Esophagus squamous epithelium (tissue), 5 donors: Measurements from ENCODE around the gene MSRB1. TPM values are rescaled to one million over a fixed set of nuclear protein-coding genes. Genes with fewer than 3 reads are reported as not detected.

Experiments used
- DNase-seq: peaks from one replicate; lab custom pipeline; 2025; lab: John Stamatoyannopoulos, UW
- H3K27ac ChIP-seq, 4 donors: fragments of 200-600 bp; sonication (generic); one replicate each; pipeline ENCODE4 v1.5.1; 2016 to 2019; ENCODE audit warnings: mild to moderate bottlenecking in 1 of 4
- H3K27me3 ChIP-seq, 4 donors: fragments of 200-600 bp; sonication (generic); 1 replicate in 3 of 4; 2 replicates in 1 of 4; pipeline versions ENCODE4 v1.5.1 to v1.6.0; 2017 to 2021; ENCODE audit warnings: antibody characterized with exemption in 1 of 4
- H3K36me3 ChIP-seq, 3 donors: fragments of 200-600 bp; sonication (generic); one replicate each; pipeline ENCODE4 v1.5.1; 2016 to 2019
- H3K4me1 ChIP-seq, 3 donors: fragments of 200-600 bp; sonication (generic); one replicate each; pipeline ENCODE4 v1.5.1; 2017 to 2019
- H3K4me3 ChIP-seq, 4 donors: fragments of 200-600 bp; sonication (generic); 1 replicate in 3 of 4; 2 replicates in 1 of 4; pipeline ENCODE4 v1.5.1; 2016 to 2019; ENCODE audit warnings: mild to moderate bottlenecking in 2 of 4, moderate library complexity in 1 of 4
- H3K9me3 ChIP-seq, 3 donors: fragments of 200-600 bp; sonication (generic); one replicate each; pipeline ENCODE4 v1.5.1; 2016 to 2019
- CTCF ChIP-seq, 6 experiments: fragments of 450-650 bp in 4 of 6; fragments of 200-600 bp in 2 of 6; sonication (generic) in 2 of 6; IDR thresholded peaks; one replicate each; pipeline ENCODE4 v1.5.1; 2016 to 2019; ENCODE audit warnings: antibody characterized with exemption in 6 of 6, mild to moderate bottlenecking in 4 of 6, moderate library complexity in 4 of 6
- POLR2A ChIP-seq, 4 donors: fragments of 450-650 bp; IDR thresholded peaks; one replicate each; pipeline ENCODE4 v1.6.1; 2017; ENCODE audit warnings: antibody characterized with exemption in 4 of 4, mild to moderate bottlenecking in 4 of 4, moderate library complexity in 3 of 4
- WGBS, 2 donors: methylation state at CpG; one replicate each; pipeline ENCODE4 v1.1.5; 2018; 5-methylcytosine and 5-hydroxymethylcytosine counted together
- intact Hi-C: fragments of 100-400 bp; cut with DNase I; formaldehyde crosslinking; loops from one replicate; pipeline ENCODE4 v1.15.0; 2022
- total RNA-seq, 4 donors: library from RNA; depleted of rRNA; stranded (reverse); fragments of >200 nt; gene quantifications; one replicate each; pipeline ENCODE4 v1.1.0, GENCODE V29; 2016
- donor health status: DM: yes; HTN: yes; CAD: no.

Gene MSRB1
- total RNA-seq, 4 donors from 2014 or later, result 20.1 to 36.4 (median 21.0) TPM

- WGBS, 2 donors, result 40 to 41% methylated on average over 6 to 9 of the region's 17 CpGs
- Histone ChIP-seq H3K4me1 (peaks cover 16 to 80% (median 33%) of the 10 kb centered on the region in 3 donors), H3K4me3 (no peak overlapping the region), H3K36me3 (peaks cover 0 to 6% (median 0%) of the 10 kb centered on the region in 3 donors), H3K27ac (peak overlapping the region; percentile 9 to 88 (median 58)), H3K27me3 (peaks cover 0 to 63% (median under 1%) of the 10 kb centered on the region in 4 donors), H3K9me3 (no peaks in the 10 kb centered on the region)
- intact Hi-C loops, result no loop called here
- no peak for DNase-seq
- no peak for TF ChIP-seq CTCF (IDR thresholded peaks at IDR 0.05)
- no peak for TF ChIP-seq POLR2A (IDR thresholded peaks at IDR 0.05)
These were observed 30.8 kb downstream of the MSRB1 start for GRCh38 chr16:1912215-1912543.

GRCh38 chr16:1911467-1912214, 31.4 kb downstream of the MSRB1 start:
- WGBS, 2 donors, result 79 to 96% methylated on average over 6 to 22 of the region's 59 CpGs
- no peak overlapping the region for H3K4me3 ChIP-seq
- intact Hi-C loops, result no loop called here
- no peak for TF ChIP-seq POLR2A (IDR thresholded peaks at IDR 0.05)
- no peak for TF ChIP-seq CTCF (IDR thresholded peaks at IDR 0.05)
- peaks cover 0 to 6% (median 0%) of the 10 kb centered on the region in 3 donors for H3K36me3 ChIP-seq
- peak overlapping the region in 3 of 4 donors; percentile 30 to 88 (median 87) for H3K27ac ChIP-seq
- peaks cover 0 to 63% (median 0%) of the 10 kb centered on the region in 4 donors for H3K27me3 ChIP-seq
- no peaks in the 10 kb centered on the region for H3K9me3 ChIP-seq
- no peak for DNase-seq
- peaks cover 14 to 80% (median 28%) of the 10 kb centered on the region in 3 donors for H3K4me1 ChIP-seq

- H3K36me3 ChIP-seq, result peaks cover 0 to 6% (median 0%) of the 10 kb centered on the region in 3 donors
- TF ChIP-seq CTCF (IDR thresholded peaks at IDR 0.05) (no peak), POLR2A (IDR thresholded peaks at IDR 0.05) (no peak)
- peaks cover 8 to 71% (median 15%) of the 10 kb centered on the region in 3 donors for H3K4me1 ChIP-seq
- peaks cover 0 to 56% (median 0%) of the 10 kb centered on the region in 4 donors for H3K27me3 ChIP-seq
- intact Hi-C loops, result no loop called here
- no peak overlapping the region for H3K4me3 ChIP-seq
- no peak overlapping the region for H3K27ac ChIP-seq
- WGBS, 2 donors, result 90% methylated on average over 6 of the region's 18 CpGs; no CpG with 5 or more reads in 1 of the 2 donors
- DNase-seq, result no peak
- H3K9me3 ChIP-seq, result no peaks in the 10 kb centered on the region
These were observed 33.3 kb downstream of the MSRB1 start for GRCh38 chr16:1909561-1910231.

GRCh38 chr16:1908983-1909382, 34.0 kb downstream of the MSRB1 start:
- Histone ChIP-seq H3K36me3 (peaks cover 0 to 6% (median 0%) of the 10 kb centered on the region in 3 donors), H3K4me1 (peaks cover 5 to 64% (median 12%) of the 10 kb centered on the region in 3 donors), H3K9me3 (no peaks in the 10 kb centered on the region), H3K27me3 (peaks cover 0 to 52% (median 0%) of the 10 kb centered on the region in 4 donors), H3K4me3 (no peak overlapping the region), H3K27ac (no peak overlapping the region)
- no peak for DNase-seq
- intact Hi-C loops, result no loop called here
- TF ChIP-seq CTCF (IDR thresholded peaks at IDR 0.05), result no peak
- no peak for TF ChIP-seq POLR2A (IDR thresholded peaks at IDR 0.05)
- 43 to 51% methylated on average over 4 to 6 of the region's 9 CpGs for WGBS, 2 donors

GRCh38 chr16:1908184-1908583, 34.8 kb downstream of the MSRB1 start:
- peaks cover 0 to 56% (median 6%) of the 10 kb centered on the region in 3 donors for H3K4me1 ChIP-seq
- no peak overlapping the region for H3K27ac ChIP-seq
- no peaks in the 10 kb centered on the region for H3K9me3 ChIP-seq
- intact Hi-C loops, result no loop called here
- no peak for DNase-seq
- WGBS, 2 donors, result 51 to 88% methylated on average over 6 to 8 of the region's 17 CpGs
- peaks cover 0 to 6% (median 0%) of the 10 kb centered on the region in 3 donors for H3K36me3 ChIP-seq
- peaks cover 0 to 49% (median 0%) of the 10 kb centered on the region in 4 donors for H3K27me3 ChIP-seq
- TF ChIP-seq POLR2A (IDR thresholded peaks at IDR 0.05), result no peak
- no peak for TF ChIP-seq CTCF (IDR thresholded peaks at IDR 0.05)
- H3K4me3 ChIP-seq, result no peak overlapping the region
